GM23338 (cell line): ENCODE measurements around the gene CLDN10. TPM values are rescaled to one million over a fixed set of nuclear protein-coding genes. Genes with fewer than 3 reads are reported as not detected.

Experiments used
- ATAC-seq: fragments of 200-7000 bp; cut with Tn5 transposase; 3 replicates; pipeline ENCODE4 v1.9.1; 2020
- DNase-seq: peaks from one replicate; pipeline ENCODE4 v3.0.0-alpha.2; 2015; ENCODE audit warnings: low spot score
- H2AFZ ChIP-seq: fragments of 200-600 bp; sonication (generic); 2 replicates; pipeline ENCODE4 v1.8.0; 2016; ENCODE audit warnings: antibody characterized with exemption, mild to moderate bottlenecking, moderate library complexity
- H3F3A ChIP-seq: fragments of 200-600 bp; sonication (generic); replicated peaks from 2 replicates; pipeline ENCODE4 v1.8.0; 2017; ENCODE audit warnings: antibody characterized with exemption, mixed run types, low read depth
- H3K27ac ChIP-seq: fragments of 200-600 bp; sonication (generic); 2 replicates; pipeline ENCODE4 v1.6.1; 2016; ENCODE audit warnings: low read depth
- H3K27me3 ChIP-seq: fragments of 200-600 bp; sonication (generic); 2 replicates; pipeline ENCODE4 v1.8.0; 2016; ENCODE audit warnings: mild to moderate bottlenecking, mixed run types, moderate library complexity; ENCODE audit not compliant: insufficient read depth
- H3K36me3 ChIP-seq: fragments of 200-600 bp; sonication (generic); 2 replicates; pipeline ENCODE4 v1.8.0; 2016; ENCODE audit warnings: mild to moderate bottlenecking; ENCODE audit not compliant: insufficient read depth
- H3K4me1 ChIP-seq: fragments of 200-600 bp; sonication (generic); 2 replicates; pipeline ENCODE4 v1.8.0; 2016; ENCODE audit warnings: mild to moderate bottlenecking, moderate library complexity; ENCODE audit not compliant: insufficient read depth
- H3K4me2 ChIP-seq: fragments of 200-600 bp; sonication (generic); 2 replicates; pipeline ENCODE4 v1.7.1; 2017; ENCODE audit warnings: mixed run types
- H3K4me3 ChIP-seq: fragments of 200-600 bp; sonication (generic); 2 replicates; pipeline ENCODE4 v1.6.1; 2016; ENCODE audit warnings: mixed run types
- H3K79me2 ChIP-seq: fragments of 200-600 bp; sonication (generic); replicated peaks from 2 replicates; pipeline ENCODE4 v1.8.0; 2017; ENCODE audit warnings: mild to moderate bottlenecking; ENCODE audit not compliant: insufficient read depth
- H3K9me2 ChIP-seq: fragments of 200-600 bp; sonication (generic); 2 replicates; pipeline ENCODE4 v1.8.0; 2017; ENCODE audit not compliant: insufficient read depth
- H4K20me1 ChIP-seq: fragments of 200-600 bp; sonication (generic); replicated peaks from 2 replicates; pipeline ENCODE4 v1.8.0; 2017; ENCODE audit warnings: mild to moderate bottlenecking; ENCODE audit not compliant: insufficient read depth
- H3K27ac Mint-ChIP-seq: 2 replicates; pipeline ENCODE4 v1.8.0; 2020; ENCODE audit warnings: inconsistent platforms, mild to moderate bottlenecking, moderate library complexity, mixed read lengths
- H3K27me3 Mint-ChIP-seq: 3 replicates; pipeline ENCODE4 v1.8.0; 2022; ENCODE audit warnings: low read depth, mild to moderate bottlenecking, moderate library complexity, mixed read lengths, inconsistent platforms; ENCODE audit not compliant: insufficient read depth, poor library complexity
- H3K36me3 Mint-ChIP-seq: 3 replicates; pipeline ENCODE4 v1.8.0; 2021; ENCODE audit warnings: low read depth, mild to moderate bottlenecking, inconsistent platforms, moderate library complexity, mixed read lengths
- H3K4me1 Mint-ChIP-seq: 3 replicates; pipeline ENCODE4 v1.8.0; 2020; ENCODE audit warnings: mild to moderate bottlenecking, inconsistent platforms, mixed read lengths
- H3K4me3 Mint-ChIP-seq: 3 replicates; pipeline ENCODE4 v1.8.0; 2021; ENCODE audit warnings: moderate library complexity, mild to moderate bottlenecking, inconsistent platforms, mixed read lengths
- H3K9me3 Mint-ChIP-seq: 3 replicates; pipeline ENCODE4 v1.8.0; 2020; ENCODE audit warnings: moderate library complexity, mild to moderate bottlenecking, inconsistent platforms, mixed read lengths
- CREB1 ChIP-seq: fragments of 250-450 bp; sonication (Bioruptor Pico); IDR thresholded peaks from 2 replicates; pipeline ENCODE4 v1.5.0; 2020; ENCODE audit warnings: low read depth, mild to moderate bottlenecking, moderate library complexity
- CTCF ChIP-seq, 2 experiments: fragments of 200-600 bp in 1 of 2; sonication (generic) in 1 of 2; conservative IDR thresholded peaks; 2 replicates each; pipeline versions ENCODE4 v1.5.1 to v1.6.1; 2016 to 2017; ENCODE audit warnings: antibody characterized with exemption in 2 of 2, low read depth in 2 of 2, mild to moderate bottlenecking in 2 of 2, moderate library complexity in 1 of 2
- ETS1 ChIP-seq: IDR thresholded peaks from 2 replicates; pipeline ENCODE4 v1.6.1; 2016; ENCODE audit warnings: antibody characterized with exemption
- EZH2 ChIP-seq: fragments of 200-600 bp; sonication (generic); IDR thresholded peaks from one replicate; pipeline ENCODE4 v1.8.0; 2017; ENCODE audit warnings: antibody characterized with exemption, mild to moderate bottlenecking, low read depth; ENCODE audit not compliant: unreplicated experiment
- EZH2phosphoT487 ChIP-seq: fragments of 200-600 bp; sonication (generic); IDR thresholded peaks from one replicate; pipeline ENCODE4 v1.8.1; 2018; ENCODE audit warnings: antibody characterized with exemption; ENCODE audit not compliant: unreplicated experiment
- JUNB ChIP-seq: IDR thresholded peaks from one replicate; pipeline ENCODE4 v1.6.1; 2016; ENCODE audit warnings: antibody characterized with exemption; ENCODE audit not compliant: unreplicated experiment
- NANOG ChIP-seq: IDR thresholded peaks from 2 replicates; pipeline ENCODE4 v1.6.1; 2016; ENCODE audit warnings: antibody characterized with exemption, borderline replicate concordance
- POLR2AphosphoS5 ChIP-seq: IDR thresholded peaks from 2 replicates; pipeline ENCODE4 v1.6.1; 2016; ENCODE audit warnings: antibody characterized with exemption, low read depth
- REST ChIP-seq: IDR thresholded peaks from one replicate; pipeline ENCODE4 v1.6.1; 2018; ENCODE audit warnings: antibody characterized with exemption; ENCODE audit not compliant: unreplicated experiment
- STAT1 ChIP-seq: IDR thresholded peaks from one replicate; pipeline ENCODE4 v1.6.1; 2016; ENCODE audit warnings: antibody characterized with exemption; ENCODE audit not compliant: unreplicated experiment
- ZNF114 ChIP-seq: fragments of 250-450 bp; sonication (Bioruptor Pico); IDR thresholded peaks from 2 replicates; pipeline ENCODE4 v1.5.0; 2020; ENCODE audit warnings: mild to moderate bottlenecking, moderate library complexity
- ZNF331 ChIP-seq: fragments of 250-450 bp; sonication (Bioruptor Pico); IDR thresholded peaks from 2 replicates; pipeline ENCODE4 v1.5.0; 2020; ENCODE audit warnings: low read depth, mild to moderate bottlenecking, moderate library complexity
- ZNF462 ChIP-seq: fragments of 250-450 bp; sonication (Bioruptor Pico); IDR thresholded peaks from 2 replicates; pipeline ENCODE4 v1.5.0; 2020; ENCODE audit warnings: mild to moderate bottlenecking, moderate library complexity
- polyA plus RNA-seq: library from polyadenylated mRNA; unstranded; fragments of >200 nt; fragmentation: Nextera tagmentation; extraction: Ambion mirVana; gene quantifications from 2 replicates; pipeline ENCODE4 v1.2.1, GENCODE V29; 2016
- total RNA-seq: library from RNA; depleted of rRNA; stranded (reverse); fragments of >200 nt; shearing (Covaris generic); gene quantifications from 2 replicates; pipeline ENCODE4 v1.2.3, GENCODE V29; 2014

CLDN10 gene
- total and polyA plus RNA-seq, 2 experiments from 2014 or later, result 34.7 to 65.9 TPM

GRCh38 chr13:95623141-95623540 lies 70.6 kb downstream of the CLDN10 start:
- TF ChIP-seq CTCF (conservative IDR thresholded peaks at IDR 0.05; ENCODE audit: low read depth in 2 of 2) (no peak), STAT1 (no peak), POLR2AphosphoS5 (no peak), NANOG (no peak), ZNF114 (CRISPR knock-in tag) (no peak), CREB1 (CRISPR knock-in tag) (no peak), ZNF331 (CRISPR knock-in tag) (no peak), EZH2phosphoT487 (no peak), EZH2 (no peak), JUNB (no peak), ZNF462 (CRISPR knock-in tag) (no peak), ETS1 (no peak), REST (no peak)
- Mint-ChIP-seq H3K4me3 (no peak overlapping the region), H3K4me1 (peaks cover 5% of the 10 kb centered on the region; the same call in 1 of the 3 replicates), H3K36me3 (peaks cover 61% of the 10 kb centered on the region), H3K9me3 (no peaks in the 10 kb centered on the region), H3K27ac (no peak overlapping the region), H3K27me3 (peaks cover 2% of the 10 kb centered on the region)
- H3K36me3 ChIP-seq, result peaks cover 19% of the 10 kb centered on the region
- H3K4me3 ChIP-seq, result no peak overlapping the region
- no peaks in the 10 kb centered on the region for H3K4me1 ChIP-seq
- no peaks in the 10 kb centered on the region for H3K27me3 ChIP-seq
- no peaks in the 10 kb centered on the region for H3K9me2 ChIP-seq
- no peak for ATAC-seq
- no peaks in the 10 kb centered on the region for H3K79me2 ChIP-seq
- DNase-seq, result no peak
- H3K4me2 ChIP-seq, result no peak overlapping the region
- H4K20me1 ChIP-seq, result no peaks in the 10 kb centered on the region
- no peaks in the 10 kb centered on the region for H3F3A ChIP-seq
- no peak overlapping the region for H2AFZ ChIP-seq
- no peak overlapping the region for H3K27ac ChIP-seq
